Brain microvascular endothelial cell (primary cell): Measurements from ENCODE around the gene HOXD3.

Source experiments
- DNase-seq: peaks from one replicate; pipeline ENCODE4 v3.0.0-alpha.2; 2020
- H3K27ac ChIP-seq: fragments of 250-450 bp; sonication (Bioruptor Pico); 2 replicates; pipeline ENCODE4 v1.5.1; 2020; ENCODE audit warnings: mild to moderate bottlenecking, moderate library complexity
- H3K27me3 ChIP-seq: fragments of 250-450 bp; sonication (Bioruptor Pico); replicated peaks from 2 replicates; pipeline ENCODE4 v1.5.1; 2020; ENCODE audit warnings: mild to moderate bottlenecking
- H3K36me3 ChIP-seq: fragments of 250-450 bp; sonication (Bioruptor Pico); replicated peaks from 2 replicates; pipeline ENCODE4 v1.5.1; 2020; ENCODE audit warnings: mild to moderate bottlenecking
- H3K4me3 ChIP-seq: 2 replicates; pipeline ENCODE4 v1.5.1; 2011; ENCODE audit warnings: low read depth, mild to moderate bottlenecking, control low read depth, low read length, moderate library complexity
- CTCF ChIP-seq: IDR thresholded peaks from 2 replicates; pipeline ENCODE4 v1.5.1; 2011; ENCODE audit warnings: low read depth, mild to moderate bottlenecking, moderate library complexity, low read length, control low read depth, inconsistent platforms; ENCODE audit errors: missing control alignments
- in situ Hi-C: cut with HindIII; loops from 2 replicates; pipeline ENCODE4 v1.10.0; 2017; ENCODE audit warnings: low sequenced_read_pairs, low pct_ligation_motif_present

The HOXD3 gene

GRCh38 chr2:176137252-176137580, 19.9 kb upstream of the HOXD3 start:
- no peak for DNase-seq
- Histone ChIP-seq H3K27me3 (peaks cover 92% of the 10 kb centered on the region), H3K4me3 (no peak overlapping the region), H3K27ac (no peak overlapping the region), H3K36me3 (no peaks in the 10 kb centered on the region)
- in situ Hi-C loops, result loop anchor here (25.0 kb wide), 1 partner anchor 500 kb away; no protein-coding TSS in a partner anchor
- TF ChIP-seq CTCF, result no peak

- H3K4me3 ChIP-seq, result no peak overlapping the region
- in situ Hi-C loops, result loop anchor here (25.0 kb wide), 1 partner anchor 499 kb away; no protein-coding TSS in a partner anchor
- TF ChIP-seq CTCF, result no peak
- no peaks in the 10 kb centered on the region for H3K36me3 ChIP-seq
- peaks cover 89% of the 10 kb centered on the region for H3K27me3 ChIP-seq
- no peak for DNase-seq
- no peak overlapping the region for H3K27ac ChIP-seq
Measured at GRCh38 chr2:176137906-176138305, 19.2 kb upstream of the HOXD3 start.

- TF ChIP-seq CTCF, result no peak
- H3K36me3 ChIP-seq, result no peaks in the 10 kb centered on the region
- H3K4me3 ChIP-seq, result no peak overlapping the region
- no peak for DNase-seq
- in situ Hi-C loops, result loop anchor here (25.0 kb wide), 1 partner anchor 499 kb away; no protein-coding TSS in a partner anchor
- H3K27ac ChIP-seq, result no peak overlapping the region
- H3K27me3 ChIP-seq, result peaks cover 83% of the 10 kb centered on the region
Measured at GRCh38 chr2:176138526-176138922, 18.6 kb upstream of the HOXD3 start.

- Histone ChIP-seq H3K4me3 (no peak overlapping the region), H3K36me3 (no peaks in the 10 kb centered on the region), H3K27me3 (peaks cover 77% of the 10 kb centered on the region), H3K27ac (no peak overlapping the region)
- no peak for DNase-seq
- TF ChIP-seq CTCF, result no peak
- in situ Hi-C loops, result loop anchor here (25.0 kb wide), 1 partner anchor 498 kb away; no protein-coding TSS in a partner anchor
Measured at GRCh38 chr2:176138923-176139660, 18.0 kb upstream of the HOXD3 start.

- no peak for DNase-seq
- peak overlapping the region; percentile 17 for H3K4me3 ChIP-seq
- peaks cover 75% of the 10 kb centered on the region for H3K27me3 ChIP-seq
- H3K27ac ChIP-seq, result no peak overlapping the region
- no peaks in the 10 kb centered on the region for H3K36me3 ChIP-seq
- in situ Hi-C loops, result loop anchor here (25.0 kb wide), 1 partner anchor 497 kb away; no protein-coding TSS in a partner anchor
- TF ChIP-seq CTCF, result no peak
Measured at GRCh38 chr2:176139661-176140512, 17.2 kb upstream of the HOXD3 start.
